ENCODE data around the gene SRL.

GRCh38 chr16:4172070-4172469, 69.8 kb downstream of the SRL start:
- no peak for TF ChIP-seq CTCF (conservative IDR thresholded peaks at IDR 0.05; ENCODE audit: low read length)
- no peak for TF ChIP-seq EZH2phosphoT487 (IDR thresholded peaks at IDR 0.05; ENCODE audit: borderline replicate concordance)
